ENCODE data around the gene SCPEP1.

DNA sequence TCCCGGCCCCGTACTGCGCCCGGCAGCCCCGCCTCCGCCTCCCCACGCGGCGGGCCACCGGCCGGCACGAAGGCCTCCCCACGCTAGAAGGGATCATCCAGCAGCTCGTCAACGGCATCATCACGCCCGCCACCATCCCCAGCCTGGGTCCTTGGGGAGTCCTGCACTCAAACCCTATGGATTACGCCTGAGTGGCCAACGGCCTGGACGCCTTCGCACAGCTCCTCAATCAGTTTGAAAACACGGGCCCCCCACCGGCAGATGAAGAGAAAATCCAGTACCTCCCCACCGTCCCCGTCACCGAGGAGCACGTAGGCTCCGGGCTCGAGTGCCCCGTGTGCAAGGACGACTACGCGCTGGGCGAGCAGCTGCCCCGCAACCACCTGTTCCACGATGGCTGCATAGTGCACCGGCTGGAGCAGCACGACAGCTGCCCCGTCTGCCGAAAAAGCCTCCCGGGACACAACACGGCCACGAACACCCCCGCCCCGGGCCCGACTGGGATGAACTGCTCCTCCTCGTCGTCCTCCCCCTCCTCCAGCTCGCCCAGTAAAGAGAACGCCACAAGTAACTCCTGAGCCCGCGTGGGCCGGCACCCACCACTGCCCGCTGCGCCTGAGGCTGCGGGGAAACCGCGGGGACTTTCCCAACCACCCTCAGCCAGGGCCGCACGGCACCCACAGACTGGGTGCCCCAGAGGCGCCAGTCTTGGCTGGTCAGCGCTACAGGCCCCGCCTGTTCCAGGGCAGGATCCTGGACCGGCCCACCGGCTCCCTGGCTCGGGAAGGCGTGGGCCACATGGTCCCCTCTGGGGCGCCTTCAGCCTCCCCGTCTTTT, 68.2 kb downstream of the SCPEP1 start:
- no peak for TF ChIP-seq EZH2phosphoT487 (IDR thresholded peaks at IDR 0.05; ENCODE audit: borderline replicate concordance, low read depth)
- no peak for TF ChIP-seq RCOR1 (IDR thresholded peaks at IDR 0.05; ENCODE audit: low read length)
- TF ChIP-seq POLR2AphosphoS5 (IDR thresholded peaks at IDR 0.05; ENCODE audit: low read depth, low read length), result no peak
- TF ChIP-seq, protein P1, sequence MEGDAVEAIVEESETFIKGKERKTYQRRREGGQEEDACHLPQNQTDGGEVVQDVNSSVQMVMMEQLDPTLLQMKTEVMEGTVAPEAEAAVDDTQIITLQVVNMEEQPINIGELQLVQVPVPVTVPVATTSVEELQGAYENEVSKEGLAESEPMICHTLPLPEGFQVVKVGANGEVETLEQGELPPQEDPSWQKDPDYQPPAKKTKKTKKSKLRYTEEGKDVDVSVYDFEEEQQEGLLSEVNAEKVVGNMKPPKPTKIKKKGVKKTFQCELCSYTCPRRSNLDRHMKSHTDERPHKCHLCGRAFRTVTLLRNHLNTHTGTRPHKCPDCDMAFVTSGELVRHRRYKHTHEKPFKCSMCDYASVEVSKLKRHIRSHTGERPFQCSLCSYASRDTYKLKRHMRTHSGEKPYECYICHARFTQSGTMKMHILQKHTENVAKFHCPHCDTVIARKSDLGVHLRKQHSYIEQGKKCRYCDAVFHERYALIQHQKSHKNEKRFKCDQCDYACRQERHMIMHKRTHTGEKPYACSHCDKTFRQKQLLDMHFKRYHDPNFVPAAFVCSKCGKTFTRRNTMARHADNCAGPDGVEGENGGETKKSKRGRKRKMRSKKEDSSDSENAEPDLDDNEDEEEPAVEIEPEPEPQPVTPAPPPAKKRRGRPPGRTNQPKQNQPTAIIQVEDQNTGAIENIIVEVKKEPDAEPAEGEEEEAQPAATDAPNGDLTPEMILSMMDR (IDR thresholded peaks at IDR 0.05), result no peak
- TF ChIP-seq, protein P2, sequence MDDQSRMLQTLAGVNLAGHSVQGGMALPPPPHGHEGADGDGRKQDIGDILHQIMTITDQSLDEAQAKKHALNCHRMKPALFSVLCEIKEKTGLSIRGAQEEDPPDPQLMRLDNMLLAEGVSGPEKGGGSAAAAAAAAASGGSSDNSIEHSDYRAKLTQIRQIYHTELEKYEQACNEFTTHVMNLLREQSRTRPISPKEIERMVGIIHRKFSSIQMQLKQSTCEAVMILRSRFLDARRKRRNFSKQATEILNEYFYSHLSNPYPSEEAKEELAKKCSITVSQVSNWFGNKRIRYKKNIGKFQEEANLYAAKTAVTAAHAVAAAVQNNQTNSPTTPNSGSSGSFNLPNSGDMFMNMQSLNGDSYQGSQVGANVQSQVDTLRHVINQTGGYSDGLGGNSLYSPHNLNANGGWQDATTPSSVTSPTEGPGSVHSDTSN (IDR thresholded peaks at IDR 0.05), result no peak
- TF ChIP-seq SMC3 (IDR thresholded peaks at IDR 0.05; ENCODE audit: low read depth, low read length), result no peak
- TF ChIP-seq, protein P3, sequence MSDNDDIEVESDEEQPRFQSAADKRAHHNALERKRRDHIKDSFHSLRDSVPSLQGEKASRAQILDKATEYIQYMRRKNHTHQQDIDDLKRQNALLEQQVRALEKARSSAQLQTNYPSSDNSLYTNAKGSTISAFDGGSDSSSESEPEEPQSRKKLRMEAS (IDR thresholded peaks at IDR 0.05; ENCODE audit: low read depth), result no peak
